Sigmoid colon (tissue), 4 donors: ENCODE results near the gene FABP7.

Source experiments
- EP300 ChIP-seq, 4 donors: sonication (generic); formaldehyde crosslinking; IDR thresholded peaks; one replicate each; pipeline ENCODE4 v1.6.1; 2017; ENCODE audit warnings: antibody characterized with exemption in 4 of 4
- POLR2A ChIP-seq, 2 donors: fragments of 450-650 bp; IDR thresholded peaks; one replicate each; pipeline ENCODE4 v1.6.1; 2016; ENCODE audit warnings: antibody characterized with exemption in 2 of 2, mild to moderate bottlenecking in 2 of 2, moderate library complexity in 2 of 2
- POLR2AphosphoS5 ChIP-seq, 4 donors: sonication (generic); formaldehyde crosslinking; IDR thresholded peaks; one replicate each; pipeline ENCODE4 v1.6.1; 2017; ENCODE audit warnings: antibody characterized with exemption in 4 of 4
- TF ChIP-seq, protein P1 (sequence below), 4 experiments: fragments of 450-650 bp in 3 of 4; fragments of 200-600 bp in 1 of 4; IDR thresholded peaks; one replicate each; pipeline ENCODE4 v1.5.1; 2016 to 2019; ENCODE audit warnings: antibody characterized with exemption in 4 of 4, mild to moderate bottlenecking in 3 of 4, moderate library complexity in 2 of 4

DNA sequence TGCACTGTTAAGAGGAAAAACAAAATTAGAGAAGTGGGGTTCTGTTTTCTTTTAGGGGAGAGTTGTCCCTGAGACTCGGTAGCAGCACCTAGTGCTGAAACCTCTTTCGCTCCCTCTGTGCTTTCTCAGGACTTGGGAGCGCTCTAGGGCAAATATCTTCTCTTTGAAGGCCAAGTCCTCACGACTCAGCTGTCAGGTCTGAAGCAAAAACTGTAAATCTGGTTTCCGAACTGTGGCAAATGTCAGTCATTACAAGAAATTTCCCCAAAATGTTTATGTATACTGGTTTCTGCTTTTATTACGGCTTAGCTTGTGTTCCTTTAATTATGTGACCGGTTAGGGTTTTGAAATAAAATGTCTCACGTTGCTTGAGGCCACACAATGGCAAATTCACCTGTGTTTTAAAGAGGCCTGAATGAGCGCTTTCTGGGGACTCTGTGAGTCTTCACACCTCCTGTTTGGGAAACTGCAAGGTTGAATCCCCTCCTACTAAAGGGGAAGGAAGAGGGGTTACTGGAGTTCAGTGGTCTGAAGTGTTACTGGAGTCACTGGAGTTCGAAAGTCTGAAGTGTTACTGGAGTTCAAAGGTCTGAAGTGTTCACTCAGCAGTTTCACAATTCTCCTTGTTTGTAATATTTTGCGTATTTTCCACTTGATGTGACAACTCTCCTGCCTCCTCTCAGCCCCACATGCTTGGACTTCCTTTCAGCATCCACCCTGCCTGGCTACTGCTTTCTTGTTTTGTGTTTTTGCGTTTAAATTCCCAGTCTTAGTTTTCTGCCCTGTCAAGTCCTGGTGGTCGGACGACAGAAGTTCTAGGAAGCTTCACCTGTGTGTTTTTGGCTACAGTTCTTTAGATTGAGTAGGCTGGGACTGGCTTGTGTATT, 11.2 kb downstream of the FABP7 start:
- TF ChIP-seq, protein P1, sequence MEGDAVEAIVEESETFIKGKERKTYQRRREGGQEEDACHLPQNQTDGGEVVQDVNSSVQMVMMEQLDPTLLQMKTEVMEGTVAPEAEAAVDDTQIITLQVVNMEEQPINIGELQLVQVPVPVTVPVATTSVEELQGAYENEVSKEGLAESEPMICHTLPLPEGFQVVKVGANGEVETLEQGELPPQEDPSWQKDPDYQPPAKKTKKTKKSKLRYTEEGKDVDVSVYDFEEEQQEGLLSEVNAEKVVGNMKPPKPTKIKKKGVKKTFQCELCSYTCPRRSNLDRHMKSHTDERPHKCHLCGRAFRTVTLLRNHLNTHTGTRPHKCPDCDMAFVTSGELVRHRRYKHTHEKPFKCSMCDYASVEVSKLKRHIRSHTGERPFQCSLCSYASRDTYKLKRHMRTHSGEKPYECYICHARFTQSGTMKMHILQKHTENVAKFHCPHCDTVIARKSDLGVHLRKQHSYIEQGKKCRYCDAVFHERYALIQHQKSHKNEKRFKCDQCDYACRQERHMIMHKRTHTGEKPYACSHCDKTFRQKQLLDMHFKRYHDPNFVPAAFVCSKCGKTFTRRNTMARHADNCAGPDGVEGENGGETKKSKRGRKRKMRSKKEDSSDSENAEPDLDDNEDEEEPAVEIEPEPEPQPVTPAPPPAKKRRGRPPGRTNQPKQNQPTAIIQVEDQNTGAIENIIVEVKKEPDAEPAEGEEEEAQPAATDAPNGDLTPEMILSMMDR (IDR thresholded peaks at IDR 0.05): no peak
- peak in 3 of 4 donors; percentile 39 to 56 (median 41) for TF ChIP-seq POLR2AphosphoS5 (IDR thresholded peaks at IDR 0.05)
- TF ChIP-seq EP300 (IDR thresholded peaks at IDR 0.05): peak in 1 of 4 donors; percentile 37
- no peak for TF ChIP-seq POLR2A (IDR thresholded peaks at IDR 0.05)
